ENCODE measurements around the gene MRPS2. TPM values are rescaled to one million over a fixed set of nuclear protein-coding genes. Genes with fewer than 3 reads are reported as not detected.

Gene MRPS2
- total and polyA plus RNA-seq, 2 donors, result 17.8 to 35.5 TPM

- no peak overlapping the region for H3K4me3 ChIP-seq (ENCODE audit: low read length in 2 of 2)
- DNase-seq (ENCODE audit: low read depth in 6 of 9, low spot score in 9 of 9), result peak in 8 of 9 donors; percentile 12 to 83 (median 52)
- H3K36me3 ChIP-seq (ENCODE audit: control insufficient read depth in 2 of 2, insufficient read depth in 2 of 2, low read length in 1 of 2), result no peaks in the 10 kb centered on the region
- H3K4me1 ChIP-seq (ENCODE audit: control insufficient read depth in 2 of 2, insufficient read depth in 2 of 2, low read length in 2 of 2), result peaks cover 0 to 5% of the 10 kb centered on the region in 2 donors
- 86% methylated on average over 27 of the region's 27 CpGs for WGBS
- no peaks in the 10 kb centered on the region for H3K9me3 ChIP-seq (ENCODE audit: control insufficient read depth in 2 of 2, insufficient read depth in 1 of 2, low read length in 1 of 2)
- H3K27ac ChIP-seq (ENCODE audit: low read depth in 1 of 2, low read length in 1 of 2), result peak overlapping the region in 1 of 2 donors; percentile 47
- H3K27me3 ChIP-seq (ENCODE audit: control insufficient read depth in 2 of 2, insufficient read depth in 1 of 2, low read length in 1 of 2), result peaks cover 0 to 4% of the 10 kb centered on the region in 2 donors
Observed at GRCh38 chr9:135492886-135493669, 7.4 kb upstream of the MRPS2 start.

DNA sequence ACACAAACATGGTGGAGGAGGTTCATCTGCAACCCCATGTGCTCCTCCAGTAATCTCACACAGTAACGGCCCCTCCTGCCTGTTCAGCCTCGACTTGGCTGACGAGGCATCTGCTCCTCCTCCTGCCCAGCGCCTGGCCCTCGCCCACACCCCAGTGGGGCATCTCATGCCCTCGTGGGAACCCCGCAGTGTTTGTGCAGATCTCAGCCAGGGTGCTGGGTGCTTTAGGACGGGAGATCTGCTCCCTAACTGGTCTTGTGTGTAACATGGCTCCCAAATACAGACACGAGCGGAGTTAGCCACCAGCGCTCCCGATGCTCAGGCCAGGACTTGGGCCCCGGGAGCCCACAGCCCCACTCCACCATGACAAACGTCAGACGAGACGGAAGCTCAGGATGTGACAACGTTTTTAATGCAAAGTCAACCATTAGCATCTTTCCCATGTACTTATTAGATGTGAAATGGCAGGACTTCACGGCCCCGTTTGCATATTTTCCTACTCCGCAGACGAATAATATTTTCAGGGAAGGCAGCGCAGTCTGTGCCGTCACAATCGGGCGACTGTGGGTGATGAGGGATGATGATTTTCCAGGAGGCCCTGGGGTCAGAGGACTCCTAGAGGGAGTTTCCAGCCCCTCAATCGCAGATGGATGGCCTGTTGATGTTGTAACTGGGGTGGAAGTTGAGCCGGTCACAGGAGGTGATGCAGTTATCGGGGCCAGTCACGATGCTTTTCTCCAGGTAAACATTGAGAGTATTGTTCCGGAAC lies 5.5 kb upstream of the MRPS2 start:
- WGBS, result 94% methylated on average over 30 of the region's 30 CpGs
- no peak for DNase-seq (ENCODE audit: low read depth in 6 of 9, low spot score in 9 of 9)
- no peak overlapping the region for H3K4me3 ChIP-seq (ENCODE audit: low read length in 2 of 2)
- H3K27me3 ChIP-seq (ENCODE audit: control insufficient read depth in 2 of 2, insufficient read depth in 1 of 2, low read length in 1 of 2), result peaks cover 0 to 22% of the 10 kb centered on the region in 2 donors
- H3K4me1 ChIP-seq (ENCODE audit: control insufficient read depth in 2 of 2, insufficient read depth in 2 of 2, low read length in 2 of 2), result peaks cover 3 to 11% of the 10 kb centered on the region in 2 donors
- no peaks in the 10 kb centered on the region for H3K9me3 ChIP-seq (ENCODE audit: control insufficient read depth in 2 of 2, insufficient read depth in 1 of 2, low read length in 1 of 2)
- no peaks in the 10 kb centered on the region for H3K36me3 ChIP-seq (ENCODE audit: control insufficient read depth in 2 of 2, insufficient read depth in 2 of 2, low read length in 1 of 2)
- H3K27ac ChIP-seq (ENCODE audit: low read depth in 1 of 2, low read length in 1 of 2), result no peak overlapping the region

DNA sequence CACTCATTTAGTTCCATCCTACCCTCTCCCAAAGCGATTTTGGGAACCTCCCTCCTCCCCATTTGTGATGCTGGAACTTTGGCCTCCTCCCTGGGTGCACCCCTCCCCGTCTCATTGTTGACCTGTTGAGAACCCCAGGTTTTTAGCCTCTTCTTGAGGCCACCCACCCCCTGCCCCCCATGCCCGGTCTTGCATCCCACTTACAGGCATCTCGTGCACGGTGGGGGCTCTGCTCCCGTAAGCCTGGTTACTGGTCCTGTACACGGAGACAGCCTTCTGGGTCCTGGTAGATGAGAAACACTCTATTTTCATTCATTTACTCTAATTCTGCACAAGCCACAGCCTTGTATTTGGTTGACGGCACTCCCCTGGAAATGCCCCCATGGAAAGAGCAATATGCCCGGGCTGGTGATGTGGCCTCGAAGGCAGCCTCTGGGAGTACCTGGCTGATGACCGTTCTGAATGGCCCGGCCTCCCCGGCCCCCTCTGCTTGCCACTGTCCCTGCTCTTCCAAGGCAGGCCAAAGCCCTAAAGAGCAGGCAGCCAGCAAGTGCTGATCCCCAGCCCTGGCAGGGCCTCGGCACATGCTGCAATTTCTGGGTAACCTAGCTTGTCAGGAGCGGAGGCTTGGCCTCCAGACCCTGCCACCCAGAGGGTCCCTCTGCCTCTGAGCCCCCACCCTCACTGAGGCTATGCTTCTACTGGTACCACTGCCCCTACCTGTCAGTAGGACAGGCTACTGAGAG lies 1.9 kb upstream of the MRPS2 start:
- no peak for DNase-seq (ENCODE audit: low read depth in 6 of 9, low spot score in 9 of 9)
- peaks cover 0 to 22% of the 10 kb centered on the region in 2 donors for H3K27me3 ChIP-seq (ENCODE audit: control insufficient read depth in 2 of 2, insufficient read depth in 1 of 2, low read length in 1 of 2)
- peaks cover 10 to 16% of the 10 kb centered on the region in 2 donors for H3K4me1 ChIP-seq (ENCODE audit: control insufficient read depth in 2 of 2, insufficient read depth in 2 of 2, low read length in 2 of 2)
- no peak overlapping the region for H3K4me3 ChIP-seq (ENCODE audit: low read length in 2 of 2)
- 90% methylated on average over 15 of the region's 15 CpGs for whole genome bisulfite sequencing
- peaks cover 7 to 14% of the 10 kb centered on the region in 2 donors for H3K36me3 ChIP-seq (ENCODE audit: control insufficient read depth in 2 of 2, insufficient read depth in 2 of 2, low read length in 1 of 2)
- H3K27ac ChIP-seq (ENCODE audit: low read depth in 1 of 2, low read length in 1 of 2), result no peak overlapping the region
- H3K9me3 ChIP-seq (ENCODE audit: control insufficient read depth in 2 of 2, insufficient read depth in 1 of 2, low read length in 1 of 2), result no peaks in the 10 kb centered on the region

GRCh38 chr9:135499326-135500070 lies 984 bp upstream of the MRPS2 start:
- Histone ChIP-seq H3K9me3 (ENCODE audit: control insufficient read depth in 2 of 2, insufficient read depth in 1 of 2, low read length in 1 of 2) (no peaks in the 10 kb centered on the region), H3K4me3 (ENCODE audit: low read length in 2 of 2) (peak overlapping the region; percentile 83 to 92), H3K36me3 (ENCODE audit: control insufficient read depth in 2 of 2, insufficient read depth in 2 of 2, low read length in 1 of 2) (peaks cover 16 to 23% of the 10 kb centered on the region in 2 donors), H3K27ac (ENCODE audit: low read depth in 1 of 2, low read length in 1 of 2) (no peak overlapping the region), H3K4me1 (ENCODE audit: control insufficient read depth in 2 of 2, insufficient read depth in 2 of 2, low read length in 2 of 2) (peaks cover 10 to 16% of the 10 kb centered on the region in 2 donors), H3K27me3 (ENCODE audit: control insufficient read depth in 2 of 2, insufficient read depth in 1 of 2, low read length in 1 of 2) (peaks cover 0 to 22% of the 10 kb centered on the region in 2 donors)
- peak; percentile 45 to 91 (median 83) for DNase-seq (ENCODE audit: low read depth in 6 of 9, low spot score in 9 of 9)
- WGBS, result under 1% methylated on average over 58 of the region's 58 CpGs

DNA sequence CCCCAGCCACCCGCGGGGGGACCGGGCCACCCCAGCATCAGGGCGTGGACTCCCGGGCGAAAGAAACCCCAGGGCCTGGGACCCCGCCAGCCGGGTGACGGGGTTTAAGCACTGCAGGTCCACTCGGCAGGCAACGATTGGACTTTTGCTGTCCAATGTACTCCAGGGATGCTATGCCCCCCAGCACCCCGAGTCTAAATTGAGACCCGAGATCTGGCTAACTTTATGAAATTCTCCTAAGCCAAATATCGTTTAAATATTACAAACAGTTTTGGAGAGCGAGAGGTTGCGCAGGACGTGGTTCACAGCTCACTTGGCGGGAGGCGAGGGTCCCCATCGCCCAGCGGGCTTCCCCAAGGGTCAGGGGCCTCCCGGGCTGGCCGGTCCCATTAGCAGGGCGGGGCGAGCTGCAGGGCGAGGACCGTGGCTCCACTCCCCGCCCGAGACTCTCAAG lies 384 bp upstream of the MRPS2 start:
- peak overlapping the region; percentile 83 to 92 for H3K4me3 ChIP-seq (ENCODE audit: low read length in 2 of 2)
- DNase-seq (ENCODE audit: low read depth in 6 of 9, low spot score in 9 of 9), result peak in 4 of 9 donors; percentile 17 to 57 (median 42)
- no peak overlapping the region for H3K27ac ChIP-seq (ENCODE audit: low read depth in 1 of 2, low read length in 1 of 2)
- H3K9me3 ChIP-seq (ENCODE audit: control insufficient read depth in 2 of 2, insufficient read depth in 1 of 2, low read length in 1 of 2), result no peaks in the 10 kb centered on the region
- WGBS, result under 1% methylated on average over 29 of the region's 29 CpGs
- peaks cover 10 to 16% of the 10 kb centered on the region in 2 donors for H3K4me1 ChIP-seq (ENCODE audit: control insufficient read depth in 2 of 2, insufficient read depth in 2 of 2, low read length in 2 of 2)
- H3K36me3 ChIP-seq (ENCODE audit: control insufficient read depth in 2 of 2, insufficient read depth in 2 of 2, low read length in 1 of 2), result peaks cover 21 to 29% of the 10 kb centered on the region in 2 donors
- peaks cover 0 to 22% of the 10 kb centered on the region in 2 donors for H3K27me3 ChIP-seq (ENCODE audit: control insufficient read depth in 2 of 2, insufficient read depth in 1 of 2, low read length in 1 of 2)

DNA sequence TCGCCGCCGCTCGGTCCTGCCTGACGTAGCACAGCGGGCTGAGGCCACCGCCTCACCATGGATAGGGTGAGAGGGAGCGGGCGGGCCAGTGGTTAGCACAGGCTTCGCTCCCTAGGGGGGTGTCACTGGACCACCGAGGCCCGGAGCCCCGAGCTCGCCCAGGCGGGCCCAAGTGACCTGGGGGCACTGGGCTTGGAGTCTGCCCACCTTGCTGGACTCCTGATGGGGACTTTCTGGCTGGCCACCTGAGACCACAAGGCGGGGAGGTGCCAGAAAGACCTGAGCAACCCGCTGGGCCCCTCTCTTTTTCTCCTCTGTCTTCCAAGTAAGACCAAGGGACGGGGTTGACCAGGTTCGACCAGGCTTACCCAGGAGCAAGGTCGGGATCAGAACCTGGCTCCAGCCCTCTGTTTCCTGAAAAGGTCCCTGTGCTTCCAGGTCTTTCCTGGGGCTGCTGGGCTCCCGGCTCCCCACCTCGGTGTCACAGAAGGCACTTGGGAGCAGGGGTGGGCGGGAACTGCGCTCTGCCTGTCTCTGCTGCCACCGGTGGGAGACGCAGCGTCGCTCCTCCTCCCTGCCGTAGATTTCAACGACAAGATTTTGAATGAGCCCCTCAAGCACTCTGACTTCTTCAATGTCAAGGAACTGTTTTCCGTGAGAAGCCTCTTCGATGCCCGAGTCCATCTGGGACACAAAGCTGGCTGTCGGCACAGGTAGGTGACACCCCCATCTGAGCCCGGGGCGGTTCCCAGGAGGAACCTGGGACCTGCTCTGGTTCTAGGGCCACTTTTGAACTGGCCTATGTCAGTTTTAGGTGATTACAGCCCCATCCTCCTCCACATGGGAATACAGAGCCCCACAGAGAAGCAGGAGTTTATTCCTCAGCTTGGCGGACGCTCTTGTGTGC lies 1.0 kb downstream of the MRPS2 start:
- H3K36me3 ChIP-seq (ENCODE audit: control insufficient read depth in 2 of 2, insufficient read depth in 2 of 2, low read length in 1 of 2), result peaks cover 21 to 31% of the 10 kb centered on the region in 2 donors
- H3K27me3 ChIP-seq (ENCODE audit: control insufficient read depth in 2 of 2, insufficient read depth in 1 of 2, low read length in 1 of 2), result peaks cover 0 to 20% of the 10 kb centered on the region in 2 donors
- H3K4me3 ChIP-seq (ENCODE audit: low read length in 2 of 2), result peak overlapping the region; percentile 83 to 92
- peaks cover 10 to 16% of the 10 kb centered on the region in 2 donors for H3K4me1 ChIP-seq (ENCODE audit: control insufficient read depth in 2 of 2, insufficient read depth in 2 of 2, low read length in 2 of 2)
- WGBS, result 55% methylated on average over 38 of the region's 38 CpGs
- H3K27ac ChIP-seq (ENCODE audit: low read depth in 1 of 2, low read length in 1 of 2), result no peak overlapping the region
- H3K9me3 ChIP-seq (ENCODE audit: control insufficient read depth in 2 of 2, insufficient read depth in 1 of 2, low read length in 1 of 2), result no peaks in the 10 kb centered on the region
- peak in 1 of 9 donors; percentile 4 for DNase-seq (ENCODE audit: low read depth in 6 of 9, low spot score in 9 of 9)

GRCh38 chr9:135502168-135502872 lies 1.8 kb downstream of the MRPS2 start:
- Histone ChIP-seq H3K4me1 (ENCODE audit: control insufficient read depth in 2 of 2, insufficient read depth in 2 of 2, low read length in 2 of 2) (peaks cover 10 to 16% of the 10 kb centered on the region in 2 donors), H3K4me3 (ENCODE audit: low read length in 2 of 2) (no peak overlapping the region), H3K27ac (ENCODE audit: low read depth in 1 of 2, low read length in 1 of 2) (no peak overlapping the region), H3K27me3 (ENCODE audit: control insufficient read depth in 2 of 2, insufficient read depth in 1 of 2, low read length in 1 of 2) (peaks cover 0 to 20% of the 10 kb centered on the region in 2 donors), H3K9me3 (ENCODE audit: control insufficient read depth in 2 of 2, insufficient read depth in 1 of 2, low read length in 1 of 2) (peaks cover 0 to under 1% of the 10 kb centered on the region in 2 donors), H3K36me3 (ENCODE audit: control insufficient read depth in 2 of 2, insufficient read depth in 2 of 2, low read length in 1 of 2) (peaks cover 21 to 31% of the 10 kb centered on the region in 2 donors)
- no peak for DNase-seq (ENCODE audit: low read depth in 6 of 9, low spot score in 9 of 9)
- WGBS, result 94% methylated on average over 15 of the region's 15 CpGs
